Dermis blood vessel endothelial cell (primary cell): ENCODE measurements around the gene UPP1. TPM values are rescaled to one million over a fixed set of nuclear protein-coding genes. Genes with fewer than 3 reads are reported as not detected.

Source experiments
- DNase-seq: peaks from one replicate; pipeline ENCODE4 v3.0.0; 2010
- total RNA-seq: library from RNA; depleted of rRNA; stranded (reverse); fragments of >200 nt; gene quantifications from 2 replicates; pipeline ENCODE4 v1.2.3, GENCODE V29; 2014

Gene UPP1
- total RNA-seq, 1 donor from 2014 or later, result 30.3 TPM

- DNase-seq, result no peak
These were observed 3.1 kb upstream of the UPP1 start for GRCh38 chr7:48085942-48086341.

- peak; percentile 65 for DNase-seq
These were observed 1.7 kb upstream of the UPP1 start for GRCh38 chr7:48087349-48087748.

- DNase-seq, result peak; percentile 93
These were observed 463 bp upstream of the UPP1 start for GRCh38 chr7:48088559-48089045.

- DNase-seq, result peak; percentile 73
These were observed 1.2 kb downstream of the UPP1 start for GRCh38 chr7:48090095-48090805.

- DNase-seq, result no peak
These were observed 2.7 kb downstream of the UPP1 start for GRCh38 chr7:48091506-48092433.

- DNase-seq, result no peak
These were observed 5.8 kb downstream of the UPP1 start for GRCh38 chr7:48094861-48095293.

- peak; percentile 32 for DNase-seq
These were observed 7.2 kb downstream of the UPP1 start for GRCh38 chr7:48096273-48096672.

- DNase-seq, result peak; percentile 35
These were observed 8.6 kb downstream of the UPP1 start for GRCh38 chr7:48097521-48098231.

- no peak for DNase-seq
These were observed 9.8 kb downstream of the UPP1 start for GRCh38 chr7:48098846-48099245.

GRCh38 chr7:48099781-48100180 is 10.7 kb downstream of the UPP1 start:
- DNase-seq, result no peak

GRCh38 chr7:48101352-48101751 is 12.3 kb downstream of the UPP1 start:
- DNase-seq, result no peak

- peak; percentile 42 for DNase-seq
These were observed 12.9 kb downstream of the UPP1 start for GRCh38 chr7:48101968-48102367.

GRCh38 chr7:48102530-48102929 is 13.5 kb downstream of the UPP1 start:
- DNase-seq, result no peak

- no peak for DNase-seq
These were observed 16.0 kb downstream of the UPP1 start for GRCh38 chr7:48105045-48105444.

GRCh38 chr7:48106906-48107659 is 18.0 kb downstream of the UPP1 start:
- no peak for DNase-seq

GRCh38 chr7:48107926-48108472 is 18.9 kb downstream of the UPP1 start:
- no peak for DNase-seq

- no peak for DNase-seq
These were observed 20.1 kb downstream of the UPP1 start for GRCh38 chr7:48108959-48109847.

- DNase-seq, result peak; percentile 75
These were observed 21.0 kb downstream of the UPP1 start for GRCh38 chr7:48109848-48110663.

- no peak for DNase-seq
These were observed 21.8 kb downstream of the UPP1 start for GRCh38 chr7:48110868-48111267.

GRCh38 chr7:48111596-48111995 is 22.5 kb downstream of the UPP1 start:
- DNase-seq, result no peak
